Stimulated activated CD4-positive, alpha-beta T cell treated with anti-CD3 and anti-CD28 coated beads, Interleukin-12 subunit alpha, Interleukin-12 subunit beta, amount 100 ng/mL, for 48 hours (primary cell): Measurements from ENCODE around the gene SMC1B.
"Not testable (repeated sequence)": the region's sequence is repeated elsewhere in the genome, so short reads cannot be mapped to it uniquely, and the experiment has no call there.

ENCODE experiments used
- DNase-seq, 3 donors: peaks; one replicate each; pipeline ENCODE4 v3.0.0-alpha.2; 2020; ENCODE audit warnings: low read depth in 2 of 3, low spot score in 1 of 3

The SMC1B gene

GRCh38 chr22:45422237-45422983 lies 9.0 kb upstream of the SMC1B start:
- no peak for DNase-seq

GRCh38 chr22:45421349-45422055 lies 8.1 kb upstream of the SMC1B start:
- no peak for DNase-seq

- DNase-seq, result no peak
These were observed 7.1 kb upstream of the SMC1B start for GRCh38 chr22:45420539-45420938.

- DNase-seq, result no peak
These were observed 6.6 kb upstream of the SMC1B start for GRCh38 chr22:45420011-45420410.

GRCh38 chr22:45418770-45419138 lies 5.4 kb upstream of the SMC1B start:
- DNase-seq, result no peak

- no peak for DNase-seq
These were observed 4.8 kb upstream of the SMC1B start for GRCh38 chr22:45418056-45418769.

- no peak for DNase-seq
These were observed 409 bp downstream of the SMC1B start for GRCh38 chr22:45413013-45413367.

GRCh38 chr22:45407793-45408192 lies 5.6 kb downstream of the SMC1B start:
- no peak for DNase-seq

- DNase-seq, result no peak
These were observed 10.9 kb downstream of the SMC1B start for GRCh38 chr22:45402466-45402985.

- no peak for DNase-seq
These were observed 13.5 kb downstream of the SMC1B start for GRCh38 chr22:45399712-45400445.

GRCh38 chr22:45398214-45398613 lies 15.2 kb downstream of the SMC1B start:
- no peak for DNase-seq

- no peak for DNase-seq
These were observed 15.6 kb downstream of the SMC1B start for GRCh38 chr22:45397806-45398205.

GRCh38 chr22:45389546-45389945 lies 23.9 kb downstream of the SMC1B start:
- DNase-seq, result no peak

- DNase-seq, result no peak
These were observed 32.1 kb downstream of the SMC1B start for GRCh38 chr22:45381348-45381747.

- no peak for DNase-seq
These were observed 36.7 kb downstream of the SMC1B start for GRCh38 chr22:45376703-45377102.

GRCh38 chr22:45376009-45376408 lies 37.4 kb downstream of the SMC1B start:
- DNase-seq, result no peak

GRCh38 chr22:45373592-45373991 lies 39.8 kb downstream of the SMC1B start:
- DNase-seq, result not testable (repeated sequence)

GRCh38 chr22:45366713-45367112 lies 46.7 kb downstream of the SMC1B start:
- no peak for DNase-seq

GRCh38 chr22:45359627-45360026 lies 53.8 kb downstream of the SMC1B start:
- DNase-seq, result no peak

GRCh38 chr22:45358127-45358526 lies 55.3 kb downstream of the SMC1B start:
- DNase-seq, result no peak

GRCh38 chr22:45357490-45357889 lies 55.9 kb downstream of the SMC1B start:
- no peak for DNase-seq
